GM23338 (cell line): ENCODE measurements around the gene SCGB2B2. TPM values are rescaled to one million over a fixed set of nuclear protein-coding genes. Genes with fewer than 3 reads are reported as not detected.

ENCODE experiments used
- ATAC-seq: fragments of 200-7000 bp; cut with Tn5 transposase; 3 replicates; pipeline ENCODE4 v1.9.1; 2020
- DNase-seq: peaks from one replicate; pipeline ENCODE4 v3.0.0-alpha.2; 2015; ENCODE audit warnings: low spot score
- H2AFZ ChIP-seq: fragments of 200-600 bp; sonication (generic); 2 replicates; pipeline ENCODE4 v1.8.0; 2016; ENCODE audit warnings: antibody characterized with exemption, mild to moderate bottlenecking, moderate library complexity
- H3F3A ChIP-seq: fragments of 200-600 bp; sonication (generic); replicated peaks from 2 replicates; pipeline ENCODE4 v1.8.0; 2017; ENCODE audit warnings: antibody characterized with exemption, mixed run types, low read depth
- H3K27ac ChIP-seq: fragments of 200-600 bp; sonication (generic); 2 replicates; pipeline ENCODE4 v1.6.1; 2016; ENCODE audit warnings: low read depth
- H3K27me3 ChIP-seq: fragments of 200-600 bp; sonication (generic); 2 replicates; pipeline ENCODE4 v1.8.0; 2016; ENCODE audit warnings: mild to moderate bottlenecking, mixed run types, moderate library complexity; ENCODE audit not compliant: insufficient read depth
- H3K36me3 ChIP-seq: fragments of 200-600 bp; sonication (generic); 2 replicates; pipeline ENCODE4 v1.8.0; 2016; ENCODE audit warnings: mild to moderate bottlenecking; ENCODE audit not compliant: insufficient read depth
- H3K4me1 ChIP-seq: fragments of 200-600 bp; sonication (generic); 2 replicates; pipeline ENCODE4 v1.8.0; 2016; ENCODE audit warnings: mild to moderate bottlenecking, moderate library complexity; ENCODE audit not compliant: insufficient read depth
- H3K4me2 ChIP-seq: fragments of 200-600 bp; sonication (generic); 2 replicates; pipeline ENCODE4 v1.7.1; 2017; ENCODE audit warnings: mixed run types
- H3K4me3 ChIP-seq: fragments of 200-600 bp; sonication (generic); 2 replicates; pipeline ENCODE4 v1.6.1; 2016; ENCODE audit warnings: mixed run types
- H3K79me2 ChIP-seq: fragments of 200-600 bp; sonication (generic); replicated peaks from 2 replicates; pipeline ENCODE4 v1.8.0; 2017; ENCODE audit warnings: mild to moderate bottlenecking; ENCODE audit not compliant: insufficient read depth
- H3K9me2 ChIP-seq: fragments of 200-600 bp; sonication (generic); 2 replicates; pipeline ENCODE4 v1.8.0; 2017; ENCODE audit not compliant: insufficient read depth
- H4K20me1 ChIP-seq: fragments of 200-600 bp; sonication (generic); replicated peaks from 2 replicates; pipeline ENCODE4 v1.8.0; 2017; ENCODE audit warnings: mild to moderate bottlenecking; ENCODE audit not compliant: insufficient read depth
- H3K27ac Mint-ChIP-seq: 2 replicates; pipeline ENCODE4 v1.8.0; 2020; ENCODE audit warnings: inconsistent platforms, mild to moderate bottlenecking, moderate library complexity, mixed read lengths
- H3K27me3 Mint-ChIP-seq: 3 replicates; pipeline ENCODE4 v1.8.0; 2022; ENCODE audit warnings: low read depth, mild to moderate bottlenecking, moderate library complexity, mixed read lengths, inconsistent platforms; ENCODE audit not compliant: insufficient read depth, poor library complexity
- H3K36me3 Mint-ChIP-seq: 3 replicates; pipeline ENCODE4 v1.8.0; 2021; ENCODE audit warnings: low read depth, mild to moderate bottlenecking, inconsistent platforms, moderate library complexity, mixed read lengths
- H3K4me1 Mint-ChIP-seq: 3 replicates; pipeline ENCODE4 v1.8.0; 2020; ENCODE audit warnings: mild to moderate bottlenecking, inconsistent platforms, mixed read lengths
- H3K4me3 Mint-ChIP-seq: 3 replicates; pipeline ENCODE4 v1.8.0; 2021; ENCODE audit warnings: moderate library complexity, mild to moderate bottlenecking, inconsistent platforms, mixed read lengths
- H3K9me3 Mint-ChIP-seq: 3 replicates; pipeline ENCODE4 v1.8.0; 2020; ENCODE audit warnings: moderate library complexity, mild to moderate bottlenecking, inconsistent platforms, mixed read lengths
- CREB1 ChIP-seq: fragments of 250-450 bp; sonication (Bioruptor Pico); IDR thresholded peaks from 2 replicates; pipeline ENCODE4 v1.5.0; 2020; ENCODE audit warnings: low read depth, mild to moderate bottlenecking, moderate library complexity
- CTCF ChIP-seq, 2 experiments: fragments of 200-600 bp in 1 of 2; sonication (generic) in 1 of 2; conservative IDR thresholded peaks; 2 replicates each; pipeline versions ENCODE4 v1.5.1 to v1.6.1; 2016 to 2017; ENCODE audit warnings: antibody characterized with exemption in 2 of 2, low read depth in 2 of 2, mild to moderate bottlenecking in 2 of 2, moderate library complexity in 1 of 2
- EZH2 ChIP-seq: fragments of 200-600 bp; sonication (generic); IDR thresholded peaks from one replicate; pipeline ENCODE4 v1.8.0; 2017; ENCODE audit warnings: antibody characterized with exemption, mild to moderate bottlenecking, low read depth; ENCODE audit not compliant: unreplicated experiment
- EZH2phosphoT487 ChIP-seq: fragments of 200-600 bp; sonication (generic); IDR thresholded peaks from one replicate; pipeline ENCODE4 v1.8.1; 2018; ENCODE audit warnings: antibody characterized with exemption; ENCODE audit not compliant: unreplicated experiment
- NANOG ChIP-seq: IDR thresholded peaks from 2 replicates; pipeline ENCODE4 v1.6.1; 2016; ENCODE audit warnings: antibody characterized with exemption, borderline replicate concordance
- REST ChIP-seq: IDR thresholded peaks from one replicate; pipeline ENCODE4 v1.6.1; 2018; ENCODE audit warnings: antibody characterized with exemption; ENCODE audit not compliant: unreplicated experiment
- STAT1 ChIP-seq: IDR thresholded peaks from one replicate; pipeline ENCODE4 v1.6.1; 2016; ENCODE audit warnings: antibody characterized with exemption; ENCODE audit not compliant: unreplicated experiment
- ZNF114 ChIP-seq: fragments of 250-450 bp; sonication (Bioruptor Pico); IDR thresholded peaks from 2 replicates; pipeline ENCODE4 v1.5.0; 2020; ENCODE audit warnings: mild to moderate bottlenecking, moderate library complexity
- polyA plus RNA-seq: library from polyadenylated mRNA; unstranded; fragments of >200 nt; fragmentation: Nextera tagmentation; extraction: Ambion mirVana; gene quantifications from 2 replicates; pipeline ENCODE4 v1.2.1, GENCODE V29; 2016
- total RNA-seq: library from RNA; depleted of rRNA; stranded (reverse); fragments of >200 nt; shearing (Covaris generic); gene quantifications from 2 replicates; pipeline ENCODE4 v1.2.3, GENCODE V29; 2014

The SCGB2B2 gene
- total and polyA plus RNA-seq, 2 experiments from 2014 or later, result 0.28 TPM; not detected in 1

- H3K9me2 ChIP-seq, result no peaks in the 10 kb centered on the region
- Mint-ChIP-seq H3K27ac (no peak overlapping the region), H3K4me1 (peaks cover 4% of the 10 kb centered on the region; the same call in 2 of the 3 replicates), H3K4me3 (no peak overlapping the region), H3K9me3 (peaks cover 8% of the 10 kb centered on the region; the same call in 1 of the 3 replicates), H3K27me3 (no peaks in the 10 kb centered on the region), H3K36me3 (no peaks in the 10 kb centered on the region)
- no peaks in the 10 kb centered on the region for H3F3A ChIP-seq
- H3K4me3 ChIP-seq, result no peak overlapping the region
- no peak overlapping the region for H3K27ac ChIP-seq
- DNase-seq (no peak), ATAC-seq (no peak)
- no peak overlapping the region for H2AFZ ChIP-seq
- H3K27me3 ChIP-seq, result no peaks in the 10 kb centered on the region
- no peaks in the 10 kb centered on the region for H3K4me1 ChIP-seq
- H3K79me2 ChIP-seq, result no peaks in the 10 kb centered on the region
- no peaks in the 10 kb centered on the region for H3K36me3 ChIP-seq
- no peaks in the 10 kb centered on the region for H4K20me1 ChIP-seq
- TF ChIP-seq REST, result no peak
- TF ChIP-seq EZH2, result no peak
- no peak for TF ChIP-seq EZH2phosphoT487
- no peak for TF ChIP-seq STAT1
- H3K4me2 ChIP-seq, result no peak overlapping the region
Observed at GRCh38 chr19:34692549-34692948, 15.6 kb upstream of the SCGB2B2 start.

DNA sequence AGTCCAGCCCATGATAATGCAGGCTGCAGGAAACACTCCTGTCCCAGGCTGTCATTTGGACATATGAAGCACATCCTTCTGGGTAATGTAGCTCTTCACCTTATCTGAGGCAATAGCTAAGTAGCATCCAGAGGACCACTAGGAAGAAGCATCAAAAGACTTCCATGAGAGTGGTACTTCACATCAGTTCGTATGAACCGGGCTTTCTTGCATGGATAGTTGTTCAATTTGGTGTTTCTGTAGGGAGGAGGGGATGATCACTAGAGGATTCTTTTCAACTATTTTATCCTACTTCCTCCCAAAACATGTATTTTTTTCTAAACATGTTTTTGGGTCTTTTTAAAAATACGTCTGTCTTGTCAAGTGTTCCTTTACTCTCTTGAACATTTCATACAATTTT, 13.4 kb upstream of the SCGB2B2 start:
- DNase-seq (no peak), ATAC-seq (no peak)
- Histone ChIP-seq H3K4me2 (no peak overlapping the region), H3K79me2 (no peaks in the 10 kb centered on the region), H3K4me3 (no peak overlapping the region), H2AFZ (no peak overlapping the region), H3K36me3 (0 out of 2 replicates have a peak, but pooled peaks cover under 1% of the 10 kb centered on the region), H3K4me1 (no peaks in the 10 kb centered on the region), H3F3A (no peaks in the 10 kb centered on the region), H3K27me3 (no peaks in the 10 kb centered on the region), H4K20me1 (no peaks in the 10 kb centered on the region), H3K9me2 (no peaks in the 10 kb centered on the region), H3K27ac (no peak overlapping the region)
- H3K4me3 Mint-ChIP-seq, result no peak overlapping the region
- no peak overlapping the region for H3K27ac Mint-ChIP-seq
- peaks cover 18% of the 10 kb centered on the region; the same call in 2 of the 3 replicates for H3K9me3 Mint-ChIP-seq
- H3K4me1 Mint-ChIP-seq, result peaks cover 4% of the 10 kb centered on the region; the same call in 2 of the 3 replicates
- H3K36me3 Mint-ChIP-seq, result peaks cover 7% of the 10 kb centered on the region; the same call in 2 of the 3 replicates
- no peaks in the 10 kb centered on the region for H3K27me3 Mint-ChIP-seq
- TF ChIP-seq ZNF114 (CRISPR knock-in tag), result no peak
- TF ChIP-seq STAT1, result no peak
- no peak for TF ChIP-seq CTCF (conservative IDR thresholded peaks at IDR 0.05; ENCODE audit: low read depth in 2 of 2)
- TF ChIP-seq REST, result no peak
- TF ChIP-seq CREB1 (CRISPR knock-in tag), result no peak
- no peak for TF ChIP-seq NANOG
